GM19099 (cell line): ENCODE data around the gene EIF4E1B.

ENCODE experiments used
- POLR2A ChIP-seq: IDR thresholded peaks from 3 replicates; pipeline ENCODE4 v1.6.1; 2011; ENCODE audit warnings: low read depth; ENCODE audit not compliant: insufficient read length; ENCODE audit errors: extremely low read depth

Gene EIF4E1B

DNA sequence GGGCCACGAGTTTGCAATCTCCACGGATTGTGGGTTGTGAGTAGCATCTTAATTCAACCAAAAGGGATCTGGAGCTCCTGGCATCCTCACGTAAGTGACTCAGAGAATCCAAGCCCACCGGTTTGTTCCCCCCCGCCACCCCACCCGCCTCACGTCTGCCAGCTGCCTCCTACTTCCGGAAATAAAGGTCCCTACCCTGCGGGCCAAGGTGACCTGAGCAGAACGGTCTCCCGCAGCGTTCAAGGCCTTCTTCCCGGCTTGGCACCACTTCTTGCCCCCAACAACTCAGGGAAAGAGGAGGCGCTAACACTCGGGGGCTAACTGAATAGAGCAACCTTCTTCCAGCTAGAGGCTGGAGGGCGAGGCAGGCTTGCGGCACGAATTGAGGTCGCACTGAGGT is 11.7 kb upstream of the EIF4E1B start:
- no peak for TF ChIP-seq POLR2A

DNA sequence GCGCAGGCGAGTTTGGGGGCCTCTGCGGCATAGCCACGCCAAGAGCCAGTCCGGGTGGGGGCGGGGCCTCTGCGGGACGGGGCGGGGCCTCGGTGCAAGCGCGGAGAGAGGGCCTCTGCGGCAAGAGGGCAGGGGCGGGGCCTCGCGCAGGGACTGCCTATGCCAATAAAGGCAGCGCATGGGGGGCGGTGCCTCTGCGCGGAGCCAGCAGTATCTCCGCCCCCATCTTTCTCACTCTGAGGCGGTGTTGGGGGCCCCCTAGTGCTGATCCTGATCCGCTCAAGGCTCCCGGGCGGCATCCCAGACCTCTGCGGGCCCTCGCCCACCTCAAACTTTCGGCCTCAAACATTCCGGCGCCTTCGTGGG is 11.3 kb upstream of the EIF4E1B start:
- TF ChIP-seq POLR2A, result no peak

GRCh38 chr5:176619569-176620332 is 10.7 kb upstream of the EIF4E1B start:
- no peak for TF ChIP-seq POLR2A

DNA sequence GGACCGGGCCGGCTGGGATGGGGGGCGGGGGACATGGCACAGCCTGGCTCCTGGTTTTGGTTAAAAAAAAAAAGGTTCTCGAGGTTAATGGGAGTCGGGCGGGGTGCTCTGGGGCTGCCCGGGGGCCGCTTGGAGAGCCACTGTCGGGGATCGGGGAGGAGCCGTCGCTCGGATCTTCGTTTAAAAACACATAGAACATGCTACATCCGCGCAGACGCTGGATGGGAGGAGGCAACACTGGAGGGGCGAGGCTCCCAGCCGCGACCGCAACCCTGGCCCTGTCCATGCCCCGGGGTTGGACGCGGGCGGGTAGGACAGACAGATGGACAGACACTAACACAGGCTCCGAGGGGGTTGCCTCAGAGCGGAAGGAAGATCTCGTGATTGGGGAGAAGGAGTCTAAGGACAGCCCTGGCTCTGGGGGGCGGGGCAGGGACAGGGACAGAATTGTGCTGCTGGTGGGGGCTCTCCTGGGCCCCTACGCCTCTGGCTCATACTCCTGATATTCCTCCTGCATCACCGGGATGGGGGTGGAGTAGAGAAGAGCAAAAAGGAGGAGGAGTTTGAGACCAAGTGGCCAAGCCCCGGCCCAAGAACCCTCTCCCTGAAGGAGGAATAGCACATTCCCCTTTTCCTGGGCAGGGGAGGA is 10.0 kb upstream of the EIF4E1B start:
- TF ChIP-seq POLR2A, result no peak

DNA sequence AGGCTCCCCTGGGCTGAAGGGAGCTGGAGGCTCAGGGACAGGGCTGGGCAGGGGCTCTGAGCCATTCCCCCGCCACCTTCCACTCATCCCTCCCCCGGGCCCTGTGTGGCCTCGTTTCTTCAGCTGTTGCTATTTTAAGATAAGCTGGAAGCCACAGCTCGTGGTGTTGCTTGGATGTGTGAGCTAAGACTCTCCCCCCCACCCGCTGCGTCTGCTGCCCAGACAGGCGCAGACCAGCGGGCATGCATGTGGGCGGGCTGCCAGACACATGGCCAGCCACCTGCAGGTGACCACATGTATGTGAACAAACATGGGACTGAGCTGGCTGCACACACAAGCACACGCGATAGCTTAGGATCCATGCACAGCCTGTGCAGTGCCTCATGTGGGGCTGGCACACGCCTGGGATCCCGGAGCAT is 8.8 kb upstream of the EIF4E1B start:
- TF ChIP-seq POLR2A, result no peak

- no peak for TF ChIP-seq POLR2A
Observed at GRCh38 chr5:176624142-176624541, 6.3 kb upstream of the EIF4E1B start.

GRCh38 chr5:176624938-176625337 is 5.5 kb upstream of the EIF4E1B start:
- TF ChIP-seq POLR2A, result no peak

GRCh38 chr5:176625512-176625911 is 5.0 kb upstream of the EIF4E1B start:
- TF ChIP-seq POLR2A, result no peak

GRCh38 chr5:176625966-176626875 is 4.3 kb upstream of the EIF4E1B start:
- no peak for TF ChIP-seq POLR2A

DNA sequence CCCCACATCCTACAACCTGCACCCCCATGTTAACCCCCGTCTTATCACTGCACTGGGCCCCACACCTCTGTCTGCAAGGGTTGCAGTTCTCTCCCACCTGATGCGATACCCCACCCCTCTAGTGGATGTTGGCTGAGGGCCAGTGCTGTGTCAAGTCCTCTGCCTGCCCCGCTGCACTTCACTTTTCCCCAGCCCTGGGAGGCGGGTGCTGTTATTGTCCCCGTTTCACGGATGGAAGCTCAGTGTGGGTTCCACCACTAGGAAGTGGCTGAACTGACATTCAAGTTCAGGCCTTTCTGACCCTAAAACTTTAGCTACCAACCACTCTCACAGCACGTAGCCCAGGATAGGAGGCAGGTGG is 3.6 kb upstream of the EIF4E1B start:
- no peak for TF ChIP-seq POLR2A

DNA sequence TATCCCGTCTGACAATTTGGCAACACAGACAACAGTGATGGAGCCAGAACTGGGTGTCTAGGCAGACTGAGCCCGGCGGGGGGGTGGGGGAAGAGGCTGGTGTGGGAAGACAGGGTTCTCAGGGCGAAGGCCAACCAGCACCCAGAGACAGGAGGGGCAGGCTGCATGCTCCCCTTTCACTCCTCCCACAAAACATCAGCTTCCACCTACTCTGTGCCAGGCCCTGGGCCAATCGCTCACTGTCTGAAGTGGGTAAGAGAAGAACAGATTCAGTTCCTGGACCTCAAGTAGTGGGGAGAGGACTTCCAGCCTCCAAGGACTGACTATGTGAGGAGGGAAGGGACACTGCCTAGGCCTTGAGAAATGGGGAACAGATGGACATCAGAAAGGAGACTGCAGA is 2.9 kb upstream of the EIF4E1B start:
- TF ChIP-seq POLR2A, result no peak

GRCh38 chr5:176628406-176629228 is 1.9 kb upstream of the EIF4E1B start:
- no peak for TF ChIP-seq POLR2A

GRCh38 chr5:176629317-176629852 is 1.1 kb upstream of the EIF4E1B start:
- no peak for TF ChIP-seq POLR2A

DNA sequence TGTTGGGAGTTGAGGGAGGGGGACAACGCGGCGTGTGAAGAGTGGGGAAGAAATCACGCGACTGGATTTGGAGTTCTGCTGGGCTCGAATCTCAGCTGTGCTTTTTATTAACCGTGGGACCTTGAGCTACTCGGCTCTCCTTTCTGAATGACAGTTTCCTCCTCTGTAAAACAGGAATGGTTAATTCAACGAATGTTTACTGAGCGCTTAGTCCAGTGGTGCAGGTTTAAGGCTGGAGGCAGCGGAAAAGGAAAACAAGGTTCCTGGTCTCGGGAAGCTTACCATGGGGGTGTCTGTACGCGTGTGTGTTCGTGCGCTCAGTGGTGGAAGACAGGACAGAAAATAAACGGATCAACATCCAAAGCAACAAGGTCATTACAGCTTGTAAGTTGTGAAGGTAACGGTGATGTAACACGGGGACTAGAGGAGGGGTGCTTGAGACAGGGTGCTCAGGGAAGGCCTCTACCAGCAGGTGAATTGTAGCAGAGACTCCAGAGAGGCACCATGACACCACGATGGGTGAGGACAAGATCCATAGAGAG is 277 bp downstream of the EIF4E1B start:
- TF ChIP-seq POLR2A, result no peak
